SK-N-SH (cell line): ENCODE results near the gene IZUMO1. TPM values are rescaled to one million over a fixed set of nuclear protein-coding genes. Genes with fewer than 3 reads are reported as not detected.

Source experiments
- CTCF ChIA-PET: fragments of 300-600, 350-600 bp; formaldehyde crosslinking; extraction: SDS; loops from one replicate; lab custom pipeline; 2021; lab: Yijun Ruan, JAX
- POLR2A ChIA-PET: fragments of 350-600 bp; sonication (Branson Sonifier 250); formaldehyde crosslinking; extraction: SDS; loops from one replicate; lab custom pipeline; 2020; ENCODE audit warnings: antibody characterized with exemption, inconsistent platforms; lab: Yijun Ruan, JAX
- DNase-seq: peaks from one replicate; pipeline ENCODE4 v3.0.0; 2012
- H2AFZ ChIP-seq: fragments of 200-600 bp; sonication (generic); 2 replicates; pipeline ENCODE4 v1.8.1; 2016; ENCODE audit warnings: antibody characterized with exemption, mild to moderate bottlenecking, low read depth
- H3F3A ChIP-seq: fragments of 200-600 bp; sonication (generic); replicated peaks from 2 replicates; pipeline ENCODE3; 2016; ENCODE audit warnings: antibody characterized with exemption, mild to moderate bottlenecking; ENCODE audit not compliant: insufficient read depth
- H3K27ac ChIP-seq, 2 experiments: fragments of 200-500 bp in 1 of 2; fragments of 200-600 bp in 1 of 2; sonication (Bioruptor generic) in 1 of 2; sonication (generic), shearing (Covaris generic) in 1 of 2; 2 replicates each; pipeline versions ENCODE4 v1.5.1 to v1.6.1; 2014 to 2016; ENCODE audit warnings: low read depth in 2 of 2, inconsistent platforms in 1 of 2, low read length in 1 of 2, mild to moderate bottlenecking in 1 of 2, mixed read lengths in 1 of 2
- H3K27me3 ChIP-seq: fragments of 200-600 bp; sonication (generic), shearing (Covaris generic); 2 replicates; pipeline ENCODE4 v1.6.1; 2016; ENCODE audit warnings: mixed run types; ENCODE audit not compliant: insufficient read depth
- H3K36me3 ChIP-seq, 2 experiments: fragments of 200-500 bp in 1 of 2; fragments of 200-600 bp in 1 of 2; sonication (Bioruptor generic) in 1 of 2; sonication (generic) in 1 of 2; replicated peaks in 1 of 2; 2 replicates each; pipeline versions ENCODE3 to v1.5.1; 2014 to 2016; ENCODE audit warnings: low read length in 1 of 2, mild to moderate bottlenecking in 1 of 2; ENCODE audit not compliant: insufficient read depth in 2 of 2, control insufficient read depth in 1 of 2
- H3K4me1 ChIP-seq, 2 experiments: fragments of 200-500 bp in 1 of 2; fragments of 200-600 bp in 1 of 2; sonication (Bioruptor generic) in 1 of 2; sonication (generic), shearing (Covaris generic) in 1 of 2; 2 replicates each; pipeline versions ENCODE4 v1.5.1 to v1.6.1; 2014 to 2016; ENCODE audit warnings: low read depth in 1 of 2, low read length in 1 of 2, mixed run types in 1 of 2; ENCODE audit not compliant: insufficient read depth in 2 of 2, control insufficient read depth in 1 of 2
- H3K4me2 ChIP-seq: fragments of 200-600 bp; sonication (generic), shearing (Covaris generic); 2 replicates; pipeline ENCODE4 v1.6.1; 2017; ENCODE audit warnings: mixed run types
- H3K4me3 ChIP-seq, 2 experiments: fragments of 200-500 bp in 1 of 2; fragments of 200-600 bp in 1 of 2; sonication (Bioruptor generic) in 1 of 2; sonication (generic), shearing (Covaris generic) in 1 of 2; 2 replicates each; pipeline versions ENCODE4 v1.5.1 to v1.8.1; 2014 to 2016; ENCODE audit warnings: low read depth in 2 of 2, inconsistent platforms in 1 of 2, low read length in 1 of 2, mild to moderate bottlenecking in 1 of 2, mixed read lengths in 1 of 2, moderate library complexity in 1 of 2
- H3K79me2 ChIP-seq: fragments of 200-600 bp; sonication (generic); 2 replicates; pipeline ENCODE4 v1.8.1; 2017; ENCODE audit warnings: mild to moderate bottlenecking; ENCODE audit not compliant: insufficient read depth
- H3K9ac ChIP-seq: fragments of 200-600 bp; sonication (generic); 2 replicates; pipeline ENCODE4 v1.6.1; 2017; ENCODE audit warnings: mixed run types
- H3K9me2 ChIP-seq: fragments of 200-600 bp; sonication (generic); 2 replicates; pipeline ENCODE4 v1.6.1; 2017; ENCODE audit warnings: mixed run types
- H3K9me3 ChIP-seq: fragments of 200-600 bp; sonication (generic); 2 replicates; pipeline ENCODE4 v1.6.1; 2017; ENCODE audit warnings: mixed run types, mild to moderate bottlenecking, moderate library complexity
- H4K20me1 ChIP-seq: fragments of 200-600 bp; sonication (generic); 2 replicates; pipeline ENCODE4 v1.6.1; 2017; ENCODE audit warnings: mild to moderate bottlenecking, mixed run types; ENCODE audit not compliant: insufficient read depth
- CHD2 ChIP-seq: fragments of 150-350 bp; IDR thresholded peaks from 2 replicates; pipeline ENCODE4 v1.6.1; 2018; ENCODE audit warnings: low read length; ENCODE audit not compliant: partially characterized antibody
- EZH2phosphoT487 ChIP-seq: fragments of 200-600 bp; sonication (generic); IDR thresholded peaks from 2 replicates; pipeline ENCODE4 v1.6.1; 2017; ENCODE audit warnings: low read depth, mixed run types, mild to moderate bottlenecking, antibody characterized with exemption, moderate library complexity, borderline replicate concordance
- FOSL2 ChIP-seq: IDR thresholded peaks from 2 replicates; pipeline ENCODE4 v1.4.0; 2012; ENCODE audit warnings: low read depth, mild to moderate bottlenecking, moderate library complexity, borderline replicate concordance
- GABPA ChIP-seq: IDR thresholded peaks from 2 replicates; pipeline ENCODE4 v1.4.0; 2012; ENCODE audit warnings: low read depth, mild to moderate bottlenecking
- MXI1 ChIP-seq: IDR thresholded peaks from 2 replicates; pipeline ENCODE4 v1.6.1; 2012; ENCODE audit warnings: mild to moderate bottlenecking, low read depth, low read length, improper control_type of control experiment
- NFIC ChIP-seq: IDR thresholded peaks from 2 replicates; pipeline ENCODE4 v1.4.0; 2012; ENCODE audit warnings: borderline replicate concordance
- NRF1 ChIP-seq: IDR thresholded peaks from 2 replicates; pipeline ENCODE4 v1.6.1; 2012; ENCODE audit warnings: low read depth, mild to moderate bottlenecking, low read length
- POLR2AphosphoS5 ChIP-seq: IDR thresholded peaks from 2 replicates; pipeline ENCODE4 v1.6.1; 2012; ENCODE audit warnings: low read depth, low read length
- RCOR1 ChIP-seq: fragments of 150-350 bp; IDR thresholded peaks from 2 replicates; pipeline ENCODE4 v1.6.1; 2017; ENCODE audit warnings: antibody characterized with exemption, low read length
- RFX5 ChIP-seq: IDR thresholded peaks from 2 replicates; pipeline ENCODE4 v1.6.1; 2012; ENCODE audit warnings: mild to moderate bottlenecking, improper control_type of control experiment, low read length
- SIN3A ChIP-seq: IDR thresholded peaks from 2 replicates; pipeline ENCODE4 v1.6.1; 2012; ENCODE audit warnings: low read depth, mild to moderate bottlenecking, low read length, moderate library complexity, borderline replicate concordance
- SMC3 ChIP-seq: IDR thresholded peaks from 2 replicates; pipeline ENCODE4 v1.6.1; 2012; ENCODE audit warnings: low read depth, low read length, improper control_type of control experiment
- TCF12 ChIP-seq: IDR thresholded peaks from 2 replicates; pipeline ENCODE4 v1.4.0; 2012
- TEAD4 ChIP-seq: IDR thresholded peaks from 2 replicates; pipeline ENCODE4 v1.4.0; 2012; ENCODE audit warnings: mild to moderate bottlenecking, borderline replicate concordance; ENCODE audit not compliant: insufficient read depth
- YY1 ChIP-seq: IDR thresholded peaks from 2 replicates; pipeline ENCODE4 v1.4.0; 2012; ENCODE audit warnings: low read depth, mild to moderate bottlenecking
- WGBS: methylation state at CpG from one replicate; pipeline ENCODE4 v1.1.6; 2017; ENCODE audit warnings: low lambda C conversion rate; 5-methylcytosine and 5-hydroxymethylcytosine counted together
- polyA plus RNA-seq, 3 experiments: library from polyadenylated mRNA; depleted of rRNA; stranded (reverse); fragments of >200 nt; gene quantifications; 2 replicates each; pipeline ENCODE4 v1.2.3, GENCODE V29; 2012
- TF ChIP-seq, protein P1 (sequence below): fragments of 200-600 bp; sonication (generic); IDR thresholded peaks from 2 replicates; pipeline ENCODE4 v1.6.1; 2017; ENCODE audit warnings: antibody characterized with exemption, mild to moderate bottlenecking, moderate library complexity
- TF ChIP-seq, protein P2 (sequence below): IDR thresholded peaks from 2 replicates; pipeline ENCODE4; 2012
- TF ChIP-seq, protein P3 (sequence below): fragments of 150-350 bp; IDR thresholded peaks from 2 replicates; pipeline ENCODE4 v1.6.1; 2017; ENCODE audit warnings: antibody characterized with exemption, low read length, low read depth, borderline replicate concordance
- TF ChIP-seq, protein P4 (sequence below): IDR thresholded peaks from 2 replicates; pipeline ENCODE4 v1.4.0; 2012; ENCODE audit warnings: low read depth, borderline replicate concordance

Gene IZUMO1
- polyA plus RNA-seq, 1 of the 3 experiments (the other 2 are of a cell fraction): 0.03 TPM

DNA sequence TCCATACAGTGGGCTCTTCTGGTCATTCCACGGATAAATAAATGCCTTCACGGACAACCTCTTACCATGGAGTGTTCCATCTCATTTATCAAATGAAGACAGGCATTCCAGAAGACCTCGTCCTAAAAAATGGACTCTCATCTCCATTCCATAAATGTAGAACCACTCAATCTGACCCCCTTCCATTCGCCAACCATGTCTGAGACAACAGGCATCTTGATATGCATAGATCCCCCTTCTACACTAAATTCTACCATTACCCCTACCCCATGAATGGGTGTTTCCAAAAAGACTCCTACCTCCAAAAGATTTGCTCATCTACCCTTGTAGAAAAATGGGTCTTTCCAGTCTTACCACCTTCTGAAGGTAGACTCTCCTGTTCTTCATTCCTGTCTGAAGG is 15.3 kb downstream of the IZUMO1 start:
- DNase-seq: no peak
- ChIA-PET POLR2A (no interaction called here), CTCF (no interaction called here)
- H3K9me3 ChIP-seq: no peaks in the 10 kb centered on the region
- no peaks in the 10 kb centered on the region for H4K20me1 ChIP-seq
- no peaks in the 10 kb centered on the region for H3K36me3 ChIP-seq
- H2AFZ ChIP-seq: no peak overlapping the region
- no peaks in the 10 kb centered on the region for H3K27me3 ChIP-seq
- H3K4me2 ChIP-seq: no peak overlapping the region
- H3K9ac ChIP-seq: no peak overlapping the region
- no peaks in the 10 kb centered on the region for H3K4me1 ChIP-seq
- 53% methylated on average over 4 of the region's 4 CpGs for WGBS
- H3F3A ChIP-seq: no peaks in the 10 kb centered on the region
- H3K79me2 ChIP-seq: no peaks in the 10 kb centered on the region
- TF ChIP-seq SMC3: no peak
- TF ChIP-seq, protein P1, sequence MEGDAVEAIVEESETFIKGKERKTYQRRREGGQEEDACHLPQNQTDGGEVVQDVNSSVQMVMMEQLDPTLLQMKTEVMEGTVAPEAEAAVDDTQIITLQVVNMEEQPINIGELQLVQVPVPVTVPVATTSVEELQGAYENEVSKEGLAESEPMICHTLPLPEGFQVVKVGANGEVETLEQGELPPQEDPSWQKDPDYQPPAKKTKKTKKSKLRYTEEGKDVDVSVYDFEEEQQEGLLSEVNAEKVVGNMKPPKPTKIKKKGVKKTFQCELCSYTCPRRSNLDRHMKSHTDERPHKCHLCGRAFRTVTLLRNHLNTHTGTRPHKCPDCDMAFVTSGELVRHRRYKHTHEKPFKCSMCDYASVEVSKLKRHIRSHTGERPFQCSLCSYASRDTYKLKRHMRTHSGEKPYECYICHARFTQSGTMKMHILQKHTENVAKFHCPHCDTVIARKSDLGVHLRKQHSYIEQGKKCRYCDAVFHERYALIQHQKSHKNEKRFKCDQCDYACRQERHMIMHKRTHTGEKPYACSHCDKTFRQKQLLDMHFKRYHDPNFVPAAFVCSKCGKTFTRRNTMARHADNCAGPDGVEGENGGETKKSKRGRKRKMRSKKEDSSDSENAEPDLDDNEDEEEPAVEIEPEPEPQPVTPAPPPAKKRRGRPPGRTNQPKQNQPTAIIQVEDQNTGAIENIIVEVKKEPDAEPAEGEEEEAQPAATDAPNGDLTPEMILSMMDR: no peak
- TF ChIP-seq, protein P2, sequence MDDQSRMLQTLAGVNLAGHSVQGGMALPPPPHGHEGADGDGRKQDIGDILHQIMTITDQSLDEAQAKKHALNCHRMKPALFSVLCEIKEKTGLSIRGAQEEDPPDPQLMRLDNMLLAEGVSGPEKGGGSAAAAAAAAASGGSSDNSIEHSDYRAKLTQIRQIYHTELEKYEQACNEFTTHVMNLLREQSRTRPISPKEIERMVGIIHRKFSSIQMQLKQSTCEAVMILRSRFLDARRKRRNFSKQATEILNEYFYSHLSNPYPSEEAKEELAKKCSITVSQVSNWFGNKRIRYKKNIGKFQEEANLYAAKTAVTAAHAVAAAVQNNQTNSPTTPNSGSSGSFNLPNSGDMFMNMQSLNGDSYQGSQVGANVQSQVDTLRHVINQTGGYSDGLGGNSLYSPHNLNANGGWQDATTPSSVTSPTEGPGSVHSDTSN: no peak
- TF ChIP-seq, protein P3, sequence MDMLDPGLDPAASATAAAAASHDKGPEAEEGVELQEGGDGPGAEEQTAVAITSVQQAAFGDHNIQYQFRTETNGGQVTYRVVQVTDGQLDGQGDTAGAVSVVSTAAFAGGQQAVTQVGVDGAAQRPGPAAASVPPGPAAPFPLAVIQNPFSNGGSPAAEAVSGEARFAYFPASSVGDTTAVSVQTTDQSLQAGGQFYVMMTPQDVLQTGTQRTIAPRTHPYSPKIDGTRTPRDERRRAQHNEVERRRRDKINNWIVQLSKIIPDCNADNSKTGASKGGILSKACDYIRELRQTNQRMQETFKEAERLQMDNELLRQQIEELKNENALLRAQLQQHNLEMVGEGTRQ: no peak
- no peak for TF ChIP-seq SIN3A
- no peak for TF ChIP-seq RFX5
- no peak for TF ChIP-seq FOSL2
- TF ChIP-seq NFIC: no peak
- TF ChIP-seq, protein P4, sequence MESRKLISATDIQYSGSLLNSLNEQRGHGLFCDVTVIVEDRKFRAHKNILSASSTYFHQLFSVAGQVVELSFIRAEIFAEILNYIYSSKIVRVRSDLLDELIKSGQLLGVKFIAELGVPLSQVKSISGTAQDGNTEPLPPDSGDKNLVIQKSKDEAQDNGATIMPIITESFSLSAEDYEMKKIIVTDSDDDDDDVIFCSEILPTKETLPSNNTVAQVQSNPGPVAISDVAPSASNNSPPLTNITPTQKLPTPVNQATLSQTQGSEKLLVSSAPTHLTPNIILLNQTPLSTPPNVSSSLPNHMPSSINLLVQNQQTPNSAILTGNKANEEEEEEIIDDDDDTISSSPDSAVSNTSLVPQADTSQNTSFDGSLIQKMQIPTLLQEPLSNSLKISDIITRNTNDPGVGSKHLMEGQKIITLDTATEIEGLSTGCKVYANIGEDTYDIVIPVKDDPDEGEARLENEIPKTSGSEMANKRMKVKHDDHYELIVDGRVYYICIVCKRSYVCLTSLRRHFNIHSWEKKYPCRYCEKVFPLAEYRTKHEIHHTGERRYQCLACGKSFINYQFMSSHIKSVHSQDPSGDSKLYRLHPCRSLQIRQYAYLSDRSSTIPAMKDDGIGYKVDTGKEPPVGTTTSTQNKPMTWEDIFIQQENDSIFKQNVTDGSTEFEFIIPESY: no peak
- no peak for TF ChIP-seq EZH2phosphoT487
- TF ChIP-seq YY1: no peak
- no peak for TF ChIP-seq TCF12
- no peak for TF ChIP-seq MXI1
- TF ChIP-seq NRF1: no peak
- TF ChIP-seq TEAD4: no peak
- no peak for TF ChIP-seq CHD2
- TF ChIP-seq GABPA: no peak
- no peak for TF ChIP-seq RCOR1
- no peak for TF ChIP-seq POLR2AphosphoS5
- H3K9me2 ChIP-seq: no peaks in the 10 kb centered on the region
- H3K4me3 ChIP-seq: no peak overlapping the region
- no peak overlapping the region for H3K27ac ChIP-seq
